H9 (cell line): ENCODE data around the gene CDC42EP5. TPM values are rescaled to one million over a fixed set of nuclear protein-coding genes. Genes with fewer than 3 reads are reported as not detected.

Experiments
- DNase-seq: peaks from one replicate; pipeline ENCODE4 v3.0.0-alpha.2; 2017
- H2AFZ ChIP-seq: one replicate; pipeline ENCODE4 v1.6.1; 2013; ENCODE audit warnings: mild to moderate bottlenecking, low read length, control low read depth, moderate library complexity
- H2AK5ac ChIP-seq: 2 replicates; pipeline ENCODE4 v1.6.1; 2013; ENCODE audit warnings: low read length, control low read depth, mixed read lengths; ENCODE audit not compliant: insufficient read length
- H2BK120ac ChIP-seq: one replicate; pipeline ENCODE4 v1.6.1; 2013; ENCODE audit warnings: low read depth, mild to moderate bottlenecking, low read length, control low read depth, inconsistent platforms; ENCODE audit not compliant: poor library complexity, severe bottlenecking
- H2BK12ac ChIP-seq: 2 replicates; pipeline ENCODE4 v1.6.1; 2013; ENCODE audit warnings: low read length, control low read depth, mixed read lengths, low read depth; ENCODE audit not compliant: insufficient read length
- H2BK15ac ChIP-seq: 2 replicates; pipeline ENCODE4 v1.6.1; 2013; ENCODE audit warnings: low read depth, low read length, control low read depth
- H2BK20ac ChIP-seq: one replicate; pipeline ENCODE4 v1.6.1; 2013; ENCODE audit warnings: low read depth, mild to moderate bottlenecking, low read length, control low read depth, inconsistent platforms; ENCODE audit not compliant: poor library complexity, severe bottlenecking
- H2BK5ac ChIP-seq: 2 replicates; pipeline ENCODE4 v1.6.1; 2013; ENCODE audit warnings: low read length, control low read depth, mixed read lengths; ENCODE audit not compliant: insufficient read length
- H3K14ac ChIP-seq: 2 replicates; pipeline ENCODE4 v1.6.1; 2013; ENCODE audit warnings: low read length, control low read depth; ENCODE audit not compliant: insufficient read depth
- H3K18ac ChIP-seq: 2 replicates; pipeline ENCODE4 v1.6.1; 2013; ENCODE audit warnings: low read depth, mild to moderate bottlenecking, mixed read lengths, low read length, control low read depth; ENCODE audit not compliant: insufficient read length
- H3K23ac ChIP-seq: 2 replicates; pipeline ENCODE4 v1.6.1; 2013; ENCODE audit warnings: low read length, control low read depth, mixed read lengths, low read depth; ENCODE audit not compliant: insufficient read length
- H3K23me2 ChIP-seq: 2 replicates; pipeline ENCODE4 v1.6.1; 2013; ENCODE audit warnings: low read depth, mild to moderate bottlenecking, mixed read lengths, low read length, control low read depth; ENCODE audit not compliant: insufficient read length, poor library complexity, severe bottlenecking
- H3K27ac ChIP-seq: 2 replicates; pipeline ENCODE4 v1.5.1; 2013; ENCODE audit warnings: low read length, control low read depth, mixed read lengths, low read depth; ENCODE audit not compliant: insufficient read length
- H3K27me3 ChIP-seq: 2 replicates; pipeline ENCODE4 v1.6.1; 2013; ENCODE audit warnings: low read length, control low read depth, inconsistent platforms; ENCODE audit not compliant: insufficient read depth
- H3K4ac ChIP-seq: 2 replicates; pipeline ENCODE4 v1.6.1; 2013; ENCODE audit warnings: low read depth, mild to moderate bottlenecking, control low read depth, inconsistent platforms, low read length, moderate library complexity
- H3K4me1 ChIP-seq: 2 replicates; pipeline ENCODE4 v1.6.1; 2013; ENCODE audit warnings: low read length, control low read depth, inconsistent platforms; ENCODE audit not compliant: insufficient read depth
- H3K4me2 ChIP-seq: 2 replicates; pipeline ENCODE4 v1.6.1; 2013; ENCODE audit warnings: low read length, control low read depth, mixed read lengths; ENCODE audit not compliant: insufficient read length, insufficient read depth
- H3K56ac ChIP-seq: 2 replicates; pipeline ENCODE4 v1.6.1; 2013; ENCODE audit warnings: low read depth, mild to moderate bottlenecking, mixed read lengths, low read length, control low read depth; ENCODE audit not compliant: insufficient read length
- H3K79me1 ChIP-seq: 2 replicates; pipeline ENCODE4 v1.6.1; 2013; ENCODE audit warnings: low read depth, mild to moderate bottlenecking, moderate library complexity, low read length, control low read depth, inconsistent platforms; ENCODE audit not compliant: insufficient read depth, poor library complexity, severe bottlenecking
- H3K79me2 ChIP-seq: 2 replicates; pipeline ENCODE4 v1.6.1; 2013; ENCODE audit warnings: low read length, control low read depth, inconsistent platforms; ENCODE audit not compliant: insufficient read depth
- H3K9ac ChIP-seq: 2 replicates; pipeline ENCODE4 v1.6.1; 2013; ENCODE audit warnings: low read length, control low read depth, mixed read lengths; ENCODE audit not compliant: insufficient read length; ENCODE audit errors: extremely low read depth
- H3K9me3 ChIP-seq: one replicate; pipeline ENCODE4 v1.6.1; 2013; ENCODE audit warnings: low read depth, low read length, inconsistent platforms; ENCODE audit not compliant: control insufficient read depth
- H3T11ph ChIP-seq: one replicate; pipeline ENCODE4 v1.6.1; 2013; ENCODE audit warnings: mild to moderate bottlenecking, low read length, control low read depth, inconsistent platforms
- H4K20me1 ChIP-seq: one replicate; pipeline ENCODE4 v1.6.1; 2013; ENCODE audit not compliant: control insufficient read depth, insufficient read length, insufficient read depth
- H4K5ac ChIP-seq: 2 replicates; pipeline ENCODE4 v1.6.1; 2013; ENCODE audit warnings: low read depth, mild to moderate bottlenecking, mixed read lengths, low read length, control low read depth; ENCODE audit not compliant: insufficient read length
- H4K8ac ChIP-seq: replicated peaks from 2 replicates; pipeline ENCODE4 v1.6.1; 2013; ENCODE audit warnings: low read length, control low read depth, mixed read lengths, low read depth; ENCODE audit not compliant: insufficient read length
- H4K91ac ChIP-seq: 2 replicates; pipeline ENCODE4 v1.6.1; 2013; ENCODE audit warnings: low read depth, mild to moderate bottlenecking, moderate library complexity, mixed read lengths, low read length, control low read depth; ENCODE audit not compliant: insufficient read length
- H3K27ac Mint-ChIP-seq, 3 experiments: 2 replicates in 2 of 3; 3 replicates in 1 of 3; pipeline ENCODE4 v1.8.0; 2020 to 2021; ENCODE audit warnings: mixed read lengths in 3 of 3, mild to moderate bottlenecking in 1 of 3, moderate library complexity in 1 of 3
- H3K27me3 Mint-ChIP-seq: 2 replicates; pipeline ENCODE4 v1.8.0; 2021; ENCODE audit warnings: low read depth, mild to moderate bottlenecking, moderate library complexity, mixed read lengths
- H3K36me3 Mint-ChIP-seq, 3 experiments: 2 replicates in 2 of 3; 3 replicates in 1 of 3; pipeline ENCODE4 v1.8.0; 2020 to 2021; ENCODE audit warnings: low read depth in 3 of 3, mixed read lengths in 3 of 3; ENCODE audit not compliant: insufficient read depth in 1 of 3
- H3K4me1 Mint-ChIP-seq, 2 experiments: 2 replicates each; pipeline ENCODE4 v1.8.0; 2020; ENCODE audit warnings: mixed read lengths in 2 of 2
- H3K4me3 Mint-ChIP-seq, 2 experiments: 2 replicates in 1 of 2; 3 replicates in 1 of 2; pipeline ENCODE4 v1.8.0; 2020 to 2021; ENCODE audit warnings: mild to moderate bottlenecking in 2 of 2, mixed read lengths in 2 of 2, moderate library complexity in 1 of 2
- H3K9me3 Mint-ChIP-seq, 2 experiments: 2 replicates in 1 of 2; 3 replicates in 1 of 2; pipeline ENCODE4 v1.8.0; 2020; ENCODE audit warnings: mild to moderate bottlenecking in 2 of 2, mixed read lengths in 2 of 2, moderate library complexity in 1 of 2
- CTCF ChIP-seq: fragments of 200-600 bp; sonication (generic); conservative IDR thresholded peaks from 3 replicates; pipeline ENCODE4 v1.8.0; 2021; ENCODE audit warnings: antibody characterized with exemption, mild to moderate bottlenecking
- WGBS: extraction: QIAGEN DNeasy Blood & Tissue Kit; methylation state at CpG from one replicate; pipeline ENCODE4 v1.1.7; 2013; ENCODE audit warnings: missing lambda C conversion rate, low lambda C conversion rate, mixed read lengths; ENCODE audit not compliant: insufficient read length; ENCODE audit errors: extremely low coverage; 5-methylcytosine and 5-hydroxymethylcytosine counted together
- total RNA-seq: library from RNA; stranded (reverse); gene quantifications from 2 replicates; pipeline ENCODE4 v1.2.1, GENCODE V29; 2021

CDC42EP5 gene
- total RNA-seq, 1 experiment from 2014 or later = 1.6 TPM

DNA sequence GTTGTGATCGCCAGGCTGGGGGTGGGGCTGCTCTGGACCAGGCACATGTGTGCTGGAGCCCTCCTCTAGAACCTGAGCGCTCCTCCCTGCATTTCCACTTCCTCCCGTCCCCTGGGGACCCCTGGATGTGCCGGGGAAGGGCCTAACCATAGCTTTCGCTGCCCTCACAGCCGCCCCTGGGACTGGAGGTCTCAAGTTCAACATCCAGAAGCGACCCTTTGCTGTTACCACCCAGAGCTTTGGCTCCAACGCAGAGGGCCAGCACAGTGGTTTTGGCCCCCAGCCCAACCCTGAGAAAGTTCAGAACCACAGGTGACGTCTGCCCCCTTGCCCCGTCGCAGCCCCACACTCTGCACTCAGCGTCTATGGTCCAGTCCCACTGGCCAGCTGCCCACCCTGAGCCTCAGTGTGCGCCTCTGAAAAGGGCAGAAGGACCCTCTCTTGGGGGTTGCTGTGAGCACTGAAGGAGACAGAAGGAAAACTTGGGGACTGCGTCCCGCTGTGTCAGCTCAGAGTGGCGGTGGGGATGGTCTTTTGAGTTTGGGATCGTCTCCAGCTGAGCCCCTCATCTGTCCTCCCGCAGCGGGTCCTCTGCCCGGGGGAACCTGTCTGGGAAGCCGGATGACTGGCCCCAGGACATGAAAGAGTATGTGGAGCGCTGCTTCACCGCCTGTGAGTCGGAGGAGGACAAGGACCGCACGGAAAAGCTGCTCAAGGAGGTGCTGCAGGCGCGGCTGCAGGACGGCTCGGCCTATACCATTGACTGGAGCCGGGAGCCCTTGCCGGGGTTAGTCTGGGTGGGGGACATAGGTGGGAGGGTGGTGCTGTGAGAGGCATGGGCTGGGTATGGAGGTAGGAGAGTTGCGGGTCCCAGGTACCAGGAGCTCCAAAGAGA is 18.1 kb downstream of the CDC42EP5 start:
- Histone ChIP-seq H3K18ac (no peak overlapping the region), H3K14ac (no peak overlapping the region), H2BK120ac (no peak overlapping the region), H3K56ac (no peak overlapping the region), H4K8ac (no peak overlapping the region), H3T11ph (no peak overlapping the region), H3K9ac (no peak overlapping the region), H3K23ac (no peak overlapping the region), H3K9me3 (no peaks in the 10 kb centered on the region), H3K4me1 (0 out of 2 replicates have a peak, but pooled peaks cover 2% of the 10 kb centered on the region), H3K27ac (no peak overlapping the region), H3K4me2 (no peak overlapping the region), H3K79me2 (peaks cover 12% of the 10 kb centered on the region), H3K27me3 (no peaks in the 10 kb centered on the region), H3K4ac (no peak overlapping the region), H4K20me1 (no peaks in the 10 kb centered on the region), H2BK20ac (no peak overlapping the region), H4K91ac (no peak overlapping the region), H2BK5ac (no peak overlapping the region), H4K5ac (no peak overlapping the region), H2BK15ac (no peak overlapping the region), H3K23me2 (peaks cover 2% of the 10 kb centered on the region), H2AFZ (no peak overlapping the region), H2BK12ac (no peak overlapping the region), H3K79me1 (peaks cover 9% of the 10 kb centered on the region), H2AK5ac (no peak overlapping the region)
- H3K4me3 Mint-ChIP-seq = no peak overlapping the region
- peaks cover 0 to 2% of the 10 kb centered on the region in 2 experiments; a peak in 1 of 5 replicates for H3K9me3 Mint-ChIP-seq
- WGBS = no CpG with 5 or more reads among the region's 33 CpGs
- H3K27ac Mint-ChIP-seq = no peak overlapping the region
- no peaks in the 10 kb centered on the region for H3K27me3 Mint-ChIP-seq
- no peak for TF ChIP-seq CTCF
- DNase-seq = no peak
- H3K36me3 Mint-ChIP-seq = peaks cover 61 to 91% (median 89%) of the 10 kb centered on the region in 3 experiments
- H3K4me1 Mint-ChIP-seq = peaks cover 9 to 10% of the 10 kb centered on the region in 2 experiments
